Measurements from ENCODE around the gene C11orf58. TPM values are rescaled to one million over a fixed set of nuclear protein-coding genes. Genes with fewer than 3 reads are reported as not detected.

Gene C11orf58
- polyA plus RNA-seq, 1 donor from 2014 or later: 226 TPM

DNA sequence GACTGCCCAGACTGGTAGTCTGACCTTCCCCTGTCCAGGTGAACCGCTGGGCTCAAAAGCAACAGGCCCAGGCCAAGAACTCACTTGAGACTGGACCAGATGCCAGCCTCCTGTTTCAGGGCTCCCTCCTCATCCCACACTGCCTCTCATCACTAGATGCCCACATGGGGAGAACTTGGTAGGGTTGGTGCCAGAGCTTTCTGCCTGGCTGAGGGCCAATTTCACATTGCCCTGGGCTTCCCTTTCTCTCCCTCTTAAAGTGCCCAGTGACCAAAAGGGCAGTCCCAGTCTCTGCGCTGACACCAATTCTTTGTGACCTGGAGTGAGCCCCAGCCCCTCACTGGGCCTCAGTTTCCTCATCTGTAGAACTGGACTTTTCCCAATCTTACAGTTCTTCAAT, 41.7 kb downstream of the C11orf58 start:
- no peaks in the 10 kb centered on the region for H3F3A ChIP-seq (ENCODE audit: insufficient read depth, low read length, poor library complexity, severe bottlenecking)
- no peak overlapping the region for H3K4me3 ChIP-seq (ENCODE audit: low read length)

DNA sequence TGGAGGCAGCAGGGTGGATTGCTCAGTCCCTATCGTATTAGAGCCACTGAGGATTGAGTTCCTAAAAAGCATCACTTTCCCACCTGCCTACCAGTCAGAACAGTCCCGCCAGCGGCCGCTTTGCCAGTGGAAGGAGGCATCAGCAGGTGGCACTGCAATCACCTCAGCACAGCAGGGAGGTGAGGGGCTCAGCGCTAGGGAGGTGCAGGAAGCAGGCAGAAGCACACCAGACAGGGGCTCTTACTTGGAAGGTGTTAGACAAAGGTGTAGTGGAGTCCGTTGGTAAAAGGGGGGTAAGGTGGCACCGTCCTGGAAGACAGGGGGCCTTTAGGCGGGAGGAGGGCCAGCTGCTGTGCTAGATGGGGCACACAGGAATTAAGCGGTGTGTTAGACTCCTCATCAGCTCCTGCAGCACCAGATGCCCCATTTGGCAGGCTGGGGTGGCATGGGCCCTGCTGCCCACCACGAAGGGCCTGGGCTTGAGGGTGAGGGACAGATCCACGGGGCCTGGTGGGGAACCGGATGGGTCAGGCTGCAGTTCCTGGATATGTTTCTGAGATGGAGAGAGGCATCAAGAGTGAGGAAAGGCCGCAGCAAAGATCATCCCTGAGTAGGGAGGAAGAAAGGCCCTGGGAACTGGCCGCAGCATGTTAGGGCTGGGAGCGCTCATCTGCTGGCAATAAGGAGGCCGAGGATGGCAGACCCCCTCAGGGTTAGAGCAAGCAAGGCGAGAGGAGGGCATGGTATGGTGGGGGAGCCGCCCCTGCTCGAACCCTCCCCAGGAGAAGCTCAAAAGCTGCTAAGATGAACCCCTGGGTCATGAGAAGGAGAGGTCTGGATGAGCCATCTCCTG, 42.5 kb downstream of the C11orf58 start:
- Histone ChIP-seq H3K27me3 (ENCODE audit: insufficient read depth, low read depth, low read length) (no peaks in the 10 kb centered on the region), H3K9me3 (ENCODE audit: low read length) (no peaks in the 10 kb centered on the region), H3F3A (ENCODE audit: insufficient read depth, low read length, poor library complexity, severe bottlenecking) (no peaks in the 10 kb centered on the region), H3K9ac (ENCODE audit: low read length) (no peak overlapping the region), H4K20me1 (ENCODE audit: insufficient read depth) (no peaks in the 10 kb centered on the region), H3K36me3 (ENCODE audit: insufficient read depth, low read length) (peaks cover 9% of the 10 kb centered on the region), H3K4me3 (ENCODE audit: low read length) (no peak overlapping the region), H3K4me2 (ENCODE audit: low read length) (no peak overlapping the region), H3K27ac (ENCODE audit: low read length) (no peak overlapping the region), H3K79me2 (replicated peaks; ENCODE audit: insufficient read depth, low read length) (no peaks in the 10 kb centered on the region), H3K9me2 (ENCODE audit: insufficient read depth, low read length) (no peaks in the 10 kb centered on the region), H2AFZ (ENCODE audit: low read depth, low read length) (no peak overlapping the region)
- no peak for TF ChIP-seq MXI1 (conservative IDR thresholded peaks at IDR 0.05; ENCODE audit: poor library complexity, severe bottlenecking)
- TF ChIP-seq RAD21 (conservative IDR thresholded peaks at IDR 0.05): no peak
- TF ChIP-seq, protein P1, sequence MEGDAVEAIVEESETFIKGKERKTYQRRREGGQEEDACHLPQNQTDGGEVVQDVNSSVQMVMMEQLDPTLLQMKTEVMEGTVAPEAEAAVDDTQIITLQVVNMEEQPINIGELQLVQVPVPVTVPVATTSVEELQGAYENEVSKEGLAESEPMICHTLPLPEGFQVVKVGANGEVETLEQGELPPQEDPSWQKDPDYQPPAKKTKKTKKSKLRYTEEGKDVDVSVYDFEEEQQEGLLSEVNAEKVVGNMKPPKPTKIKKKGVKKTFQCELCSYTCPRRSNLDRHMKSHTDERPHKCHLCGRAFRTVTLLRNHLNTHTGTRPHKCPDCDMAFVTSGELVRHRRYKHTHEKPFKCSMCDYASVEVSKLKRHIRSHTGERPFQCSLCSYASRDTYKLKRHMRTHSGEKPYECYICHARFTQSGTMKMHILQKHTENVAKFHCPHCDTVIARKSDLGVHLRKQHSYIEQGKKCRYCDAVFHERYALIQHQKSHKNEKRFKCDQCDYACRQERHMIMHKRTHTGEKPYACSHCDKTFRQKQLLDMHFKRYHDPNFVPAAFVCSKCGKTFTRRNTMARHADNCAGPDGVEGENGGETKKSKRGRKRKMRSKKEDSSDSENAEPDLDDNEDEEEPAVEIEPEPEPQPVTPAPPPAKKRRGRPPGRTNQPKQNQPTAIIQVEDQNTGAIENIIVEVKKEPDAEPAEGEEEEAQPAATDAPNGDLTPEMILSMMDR (IDR thresholded peaks at IDR 0.05; ENCODE audit: poor library complexity, severe bottlenecking): no peak
- no peak for TF ChIP-seq TAF1 (IDR thresholded peaks at IDR 0.05; ENCODE audit: low read depth)
- no peak for TF ChIP-seq EZH2 (IDR thresholded peaks at IDR 0.05; ENCODE audit: borderline replicate concordance, insufficient read depth, low read length, poor library complexity, severe bottlenecking)
- no peak for TF ChIP-seq EP300 (conservative IDR thresholded peaks at IDR 0.05; ENCODE audit: poor library complexity, severe bottlenecking)

More for the DNA sequence above, 41.7 kb downstream of the C11orf58 start:
- TF ChIP-seq SMC3 (conservative IDR thresholded peaks at IDR 0.05; ENCODE audit: poor library complexity): no peak
- TF ChIP-seq, protein P1 (IDR thresholded peaks at IDR 0.05; ENCODE audit: poor library complexity, severe bottlenecking): no peak
- peaks cover 9% of the 10 kb centered on the region for H3K36me3 ChIP-seq (ENCODE audit: insufficient read depth, low read length)
- no peak overlapping the region for H3K9ac ChIP-seq (ENCODE audit: low read length)
- no peak overlapping the region for H2AFZ ChIP-seq (ENCODE audit: low read depth, low read length)
- H3K4me2 ChIP-seq (ENCODE audit: low read length): no peak overlapping the region
- H3K79me2 ChIP-seq (replicated peaks; ENCODE audit: insufficient read depth, low read length): no peaks in the 10 kb centered on the region
- no peaks in the 10 kb centered on the region for H4K20me1 ChIP-seq (ENCODE audit: insufficient read depth)
- H3K27ac ChIP-seq (ENCODE audit: low read length): no peak overlapping the region
- H3K27me3 ChIP-seq (ENCODE audit: insufficient read depth, low read depth, low read length): no peaks in the 10 kb centered on the region
- H3K9me2 ChIP-seq (ENCODE audit: insufficient read depth, low read length): no peaks in the 10 kb centered on the region
- no peaks in the 10 kb centered on the region for H3K9me3 ChIP-seq (ENCODE audit: low read length)
